GM20000 (cell line): ENCODE data around the gene DENND10.

Source experiments
- DNase-seq: peaks from one replicate; pipeline ENCODE4 v3.0.0; 2012; ENCODE audit warnings: low spot score
- TF ChIP-seq, protein P1 (sequence below): IDR thresholded peaks from 2 replicates; pipeline ENCODE4 v1.5.1; 2012; ENCODE audit warnings: mild to moderate bottlenecking, control low read depth; ENCODE audit errors: extremely low read depth, missing control alignments

DENND10 gene, protein sequence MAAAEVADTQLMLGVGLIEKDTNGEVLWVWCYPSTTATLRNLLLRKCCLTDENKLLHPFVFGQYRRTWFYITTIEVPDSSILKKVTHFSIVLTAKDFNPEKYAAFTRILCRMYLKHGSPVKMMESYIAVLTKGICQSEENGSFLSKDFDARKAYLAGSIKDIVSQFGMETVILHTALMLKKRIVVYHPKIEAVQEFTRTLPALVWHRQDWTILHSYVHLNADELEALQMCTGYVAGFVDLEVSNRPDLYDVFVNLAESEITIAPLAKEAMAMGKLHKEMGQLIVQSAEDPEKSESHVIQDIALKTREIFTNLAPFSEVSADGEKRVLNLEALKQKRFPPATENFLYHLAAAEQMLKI

DNA sequence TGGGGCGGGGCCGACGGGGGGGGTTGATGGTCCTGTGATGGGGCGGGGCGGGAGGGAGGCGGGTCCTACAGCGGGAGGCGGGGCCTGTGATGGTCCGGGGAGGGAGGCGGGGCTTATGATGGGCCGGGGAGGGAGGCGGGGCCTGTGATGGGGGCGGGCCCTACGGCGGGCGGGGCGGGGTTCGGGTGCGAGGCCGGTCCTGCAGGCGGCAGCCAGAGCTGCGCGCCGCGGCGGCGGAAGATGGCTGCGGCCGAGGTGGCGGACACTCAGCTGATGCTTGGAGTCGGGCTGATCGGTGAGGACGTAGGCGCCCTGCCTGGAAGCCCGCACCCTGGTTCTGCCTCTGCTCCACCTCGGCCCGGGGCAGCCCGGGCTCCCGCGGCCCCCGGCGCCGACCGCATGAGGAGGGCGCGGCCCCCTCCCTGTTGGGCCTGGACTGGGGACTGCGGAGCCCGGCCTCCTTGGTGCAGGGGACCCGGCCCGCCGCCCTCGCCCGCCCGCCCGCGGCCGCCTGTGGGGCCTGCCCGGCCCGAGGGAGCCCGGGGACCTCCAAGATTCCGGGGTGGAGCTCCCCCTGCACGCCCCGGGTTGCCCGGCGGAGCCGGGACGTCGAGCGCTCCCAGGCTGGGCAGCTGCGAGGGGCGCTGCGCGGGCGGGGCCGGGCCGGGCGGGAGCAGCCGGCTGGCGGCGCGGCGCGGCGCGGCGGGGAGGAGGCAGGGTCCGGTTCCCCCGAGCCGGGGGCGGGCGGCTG is at the start of gene DENND10:
Gene DENND10, plus strand, starts transcription at position 211 of the 751 bp plus-strand sequence. Its CDS starts 30 bp downstream, at position 241.
- TF ChIP-seq, protein P1, sequence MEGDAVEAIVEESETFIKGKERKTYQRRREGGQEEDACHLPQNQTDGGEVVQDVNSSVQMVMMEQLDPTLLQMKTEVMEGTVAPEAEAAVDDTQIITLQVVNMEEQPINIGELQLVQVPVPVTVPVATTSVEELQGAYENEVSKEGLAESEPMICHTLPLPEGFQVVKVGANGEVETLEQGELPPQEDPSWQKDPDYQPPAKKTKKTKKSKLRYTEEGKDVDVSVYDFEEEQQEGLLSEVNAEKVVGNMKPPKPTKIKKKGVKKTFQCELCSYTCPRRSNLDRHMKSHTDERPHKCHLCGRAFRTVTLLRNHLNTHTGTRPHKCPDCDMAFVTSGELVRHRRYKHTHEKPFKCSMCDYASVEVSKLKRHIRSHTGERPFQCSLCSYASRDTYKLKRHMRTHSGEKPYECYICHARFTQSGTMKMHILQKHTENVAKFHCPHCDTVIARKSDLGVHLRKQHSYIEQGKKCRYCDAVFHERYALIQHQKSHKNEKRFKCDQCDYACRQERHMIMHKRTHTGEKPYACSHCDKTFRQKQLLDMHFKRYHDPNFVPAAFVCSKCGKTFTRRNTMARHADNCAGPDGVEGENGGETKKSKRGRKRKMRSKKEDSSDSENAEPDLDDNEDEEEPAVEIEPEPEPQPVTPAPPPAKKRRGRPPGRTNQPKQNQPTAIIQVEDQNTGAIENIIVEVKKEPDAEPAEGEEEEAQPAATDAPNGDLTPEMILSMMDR: no peak
- peak; percentile 97 for DNase-seq

DNA sequence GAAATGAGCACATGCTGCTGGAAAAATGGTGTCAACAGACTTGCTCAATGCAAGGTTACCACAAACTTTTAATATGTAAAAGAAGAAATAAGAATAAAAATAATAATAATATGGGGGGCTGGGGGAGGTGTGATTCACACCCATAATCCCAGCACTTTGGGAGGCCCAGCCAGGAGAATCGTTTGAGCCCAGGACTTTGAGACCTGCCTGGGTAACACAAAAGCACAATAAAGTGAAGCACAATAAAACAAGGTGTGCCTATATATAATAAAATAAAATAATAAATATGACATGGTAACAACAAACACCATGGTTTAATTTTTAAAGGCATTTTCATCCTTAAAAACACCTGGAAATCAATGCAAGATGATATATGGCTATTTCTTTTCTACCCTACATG is 48.4 kb upstream of the DENND10 start:
- TF ChIP-seq, protein P1: no peak
- no peak for DNase-seq

DNA sequence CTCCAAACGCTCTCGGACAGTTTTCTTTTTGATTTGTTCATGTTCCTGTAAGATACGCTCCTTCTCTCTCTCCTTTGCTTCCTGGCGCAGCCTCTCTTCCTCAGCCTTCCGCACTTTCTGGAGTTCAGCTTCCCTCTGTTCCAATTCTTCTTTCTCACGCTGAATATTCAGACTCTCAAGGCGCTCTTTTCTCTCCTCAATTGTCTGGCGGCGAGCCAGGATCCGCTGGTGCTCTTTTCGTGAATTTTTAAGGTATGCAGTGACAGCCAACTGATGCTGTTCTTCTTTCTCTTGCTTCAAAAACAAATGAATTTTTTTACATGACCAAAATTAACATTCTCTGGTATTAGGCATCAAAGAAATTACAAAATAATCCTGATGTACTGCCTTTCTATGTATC is 45.9 kb upstream of the DENND10 start:
- no peak for DNase-seq
- TF ChIP-seq, protein P1: no peak

DNA sequence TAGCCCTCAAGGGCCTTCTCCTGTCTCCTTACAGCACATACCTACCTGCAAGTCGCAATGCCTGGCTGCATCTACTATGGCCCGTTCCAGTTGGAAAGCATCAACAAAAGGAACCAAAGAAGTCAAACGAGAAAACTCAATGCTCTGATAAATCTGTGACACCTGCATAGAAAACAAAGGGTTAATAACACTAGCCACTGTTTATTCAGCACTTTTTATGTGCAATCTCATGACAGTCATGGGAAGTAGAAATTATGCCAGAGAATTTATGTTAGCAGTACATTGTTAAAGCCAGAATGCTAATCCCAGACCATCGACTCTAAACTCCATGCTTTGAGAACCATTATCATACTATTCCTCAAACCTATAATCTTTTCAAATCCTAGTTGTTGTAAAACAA is 44.4 kb upstream of the DENND10 start:
- DNase-seq: no peak
- TF ChIP-seq, protein P1: no peak

DNA sequence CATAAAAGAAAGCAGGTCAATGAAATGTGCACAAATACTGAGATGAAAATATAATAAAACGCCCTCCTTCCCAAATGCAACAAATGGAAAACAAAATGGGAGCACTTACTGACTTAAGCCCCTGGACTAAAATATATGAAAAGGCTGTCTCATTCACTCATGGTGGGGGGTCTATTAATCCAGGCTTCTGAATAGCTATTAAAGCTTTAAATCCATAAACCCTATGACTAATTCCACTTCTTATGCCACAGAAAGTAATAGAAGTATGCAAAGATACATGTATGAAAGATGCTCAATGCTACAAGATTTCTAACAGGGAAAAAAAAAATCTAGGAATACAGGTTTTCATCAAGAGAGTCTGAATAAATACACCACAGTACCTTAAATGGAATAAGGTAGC is 43.8 kb upstream of the DENND10 start:
- TF ChIP-seq, protein P1: no peak

DNA sequence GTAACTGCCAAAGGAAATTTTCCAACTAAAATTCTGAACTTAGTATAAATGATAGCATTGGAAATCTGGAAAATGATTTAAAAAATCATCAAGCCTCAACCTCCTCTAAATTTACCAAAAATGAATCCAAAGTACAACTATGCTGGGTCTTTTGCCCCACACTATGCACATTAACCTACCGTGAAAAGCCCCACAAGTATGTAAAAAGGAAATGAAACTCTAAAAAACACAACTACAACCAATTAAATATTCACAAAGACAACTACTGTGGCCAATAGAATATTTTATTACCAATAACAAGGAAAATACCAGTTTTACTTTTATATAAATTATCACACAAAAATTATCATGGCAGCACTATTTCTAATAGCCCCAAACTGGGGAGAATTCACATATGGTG is 42.6 kb upstream of the DENND10 start:
- TF ChIP-seq, protein P1: no peak
- DNase-seq: no peak

More for the DNA sequence above, 43.8 kb upstream of the DENND10 start:
- no peak for DNase-seq

DNA sequence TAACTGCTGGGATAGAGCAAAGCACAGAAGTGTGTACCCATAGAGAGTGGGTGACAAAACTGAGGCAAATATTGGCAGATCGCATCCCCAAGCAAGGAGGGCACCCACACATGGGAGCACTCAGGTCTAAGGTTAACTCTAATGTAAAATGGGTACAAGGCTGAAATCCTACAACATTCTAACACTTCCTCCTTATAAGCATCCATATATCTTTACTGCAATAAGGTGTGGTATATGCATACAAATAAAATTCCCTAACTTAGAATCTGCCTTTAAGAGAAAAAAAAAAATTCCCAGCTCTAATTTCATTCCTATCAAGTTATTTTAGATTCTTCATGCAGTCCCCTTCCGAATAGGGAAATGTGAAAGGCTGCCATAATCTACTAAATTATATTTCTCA is 42.0 kb upstream of the DENND10 start:
- DNase-seq: no peak

More for the DNA sequence above, 42.0 kb upstream of the DENND10 start:
- TF ChIP-seq, protein P1: no peak
